ENCODE measurements around the gene ZNF653. TPM values are rescaled to one million over a fixed set of nuclear protein-coding genes. Genes with fewer than 3 reads are reported as not detected.

ZNF653 gene
- total and polyA plus RNA-seq, 9 of the 15 experiments (the other 6 are each of a cell fraction or from before 2014, with no cell fraction given), result 1.6 to 8.0 (median 4.2) TPM; not detected in 2

DNA sequence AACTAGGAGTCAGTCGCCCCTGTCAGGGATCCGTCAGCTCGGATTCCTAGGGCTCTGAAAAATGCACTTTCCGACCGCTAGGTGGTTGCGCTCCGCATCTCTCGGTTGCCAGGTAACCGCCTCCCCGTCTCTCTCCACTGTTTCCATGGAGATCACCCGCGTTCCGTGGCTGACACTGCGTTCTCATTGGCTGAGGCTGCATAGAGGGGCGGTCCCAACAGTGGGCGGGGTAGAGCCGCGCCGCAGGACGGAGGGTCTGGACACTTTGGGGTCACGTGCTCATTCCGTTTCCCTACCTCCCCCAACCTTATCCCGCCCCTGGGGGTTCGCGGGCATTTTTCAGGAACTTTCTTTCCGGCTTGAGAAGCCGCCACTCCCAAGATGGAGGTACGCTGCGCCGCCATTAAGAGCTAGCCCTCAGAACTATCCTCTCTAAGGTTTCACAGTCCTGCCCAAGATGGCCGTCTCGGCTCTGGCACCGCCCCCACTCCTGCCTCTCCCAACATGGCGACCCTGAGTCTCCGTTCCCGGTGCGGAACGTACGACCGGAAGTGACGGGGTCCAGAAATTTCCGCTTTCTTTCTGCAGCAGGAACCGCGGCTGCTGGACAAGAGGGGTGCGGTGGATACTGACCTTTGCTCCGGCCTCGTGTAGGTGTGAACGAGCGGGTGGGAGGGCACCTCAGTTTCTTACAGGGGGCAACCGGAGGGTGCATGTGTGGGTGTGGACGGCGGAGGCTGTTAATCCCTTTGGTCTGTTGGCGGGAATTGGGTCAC, 70.4 kb downstream of the ZNF653 start, which contains the start of the genes ODAD3 and PRKCSH (continued):
- TF ChIP-seq, protein P1, sequence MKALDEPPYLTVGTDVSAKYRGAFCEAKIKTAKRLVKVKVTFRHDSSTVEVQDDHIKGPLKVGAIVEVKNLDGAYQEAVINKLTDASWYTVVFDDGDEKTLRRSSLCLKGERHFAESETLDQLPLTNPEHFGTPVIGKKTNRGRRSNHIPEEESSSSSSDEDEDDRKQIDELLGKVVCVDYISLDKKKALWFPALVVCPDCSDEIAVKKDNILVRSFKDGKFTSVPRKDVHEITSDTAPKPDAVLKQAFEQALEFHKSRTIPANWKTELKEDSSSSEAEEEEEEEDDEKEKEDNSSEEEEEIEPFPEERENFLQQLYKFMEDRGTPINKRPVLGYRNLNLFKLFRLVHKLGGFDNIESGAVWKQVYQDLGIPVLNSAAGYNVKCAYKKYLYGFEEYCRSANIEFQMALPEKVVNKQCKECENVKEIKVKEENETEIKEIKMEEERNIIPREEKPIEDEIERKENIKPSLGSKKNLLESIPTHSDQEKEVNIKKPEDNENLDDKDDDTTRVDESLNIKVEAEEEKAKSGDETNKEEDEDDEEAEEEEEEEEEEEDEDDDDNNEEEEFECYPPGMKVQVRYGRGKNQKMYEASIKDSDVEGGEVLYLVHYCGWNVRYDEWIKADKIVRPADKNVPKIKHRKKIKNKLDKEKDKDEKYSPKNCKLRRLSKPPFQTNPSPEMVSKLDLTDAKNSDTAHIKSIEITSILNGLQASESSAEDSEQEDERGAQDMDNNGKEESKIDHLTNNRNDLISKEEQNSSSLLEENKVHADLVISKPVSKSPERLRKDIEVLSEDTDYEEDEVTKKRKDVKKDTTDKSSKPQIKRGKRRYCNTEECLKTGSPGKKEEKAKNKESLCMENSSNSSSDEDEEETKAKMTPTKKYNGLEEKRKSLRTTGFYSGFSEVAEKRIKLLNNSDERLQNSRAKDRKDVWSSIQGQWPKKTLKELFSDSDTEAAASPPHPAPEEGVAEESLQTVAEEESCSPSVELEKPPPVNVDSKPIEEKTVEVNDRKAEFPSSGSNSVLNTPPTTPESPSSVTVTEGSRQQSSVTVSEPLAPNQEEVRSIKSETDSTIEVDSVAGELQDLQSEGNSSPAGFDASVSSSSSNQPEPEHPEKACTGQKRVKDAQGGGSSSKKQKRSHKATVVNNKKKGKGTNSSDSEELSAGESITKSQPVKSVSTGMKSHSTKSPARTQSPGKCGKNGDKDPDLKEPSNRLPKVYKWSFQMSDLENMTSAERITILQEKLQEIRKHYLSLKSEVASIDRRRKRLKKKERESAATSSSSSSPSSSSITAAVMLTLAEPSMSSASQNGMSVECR (CRISPR knock-in tag; IDR thresholded peaks at IDR 0.05), result peak; percentile 64; the same call in 1 of the 2 replicates
- no peak for TF ChIP-seq ZNF324 (CRISPR knock-in tag; IDR thresholded peaks at IDR 0.05)
- TF ChIP-seq, protein P2, sequence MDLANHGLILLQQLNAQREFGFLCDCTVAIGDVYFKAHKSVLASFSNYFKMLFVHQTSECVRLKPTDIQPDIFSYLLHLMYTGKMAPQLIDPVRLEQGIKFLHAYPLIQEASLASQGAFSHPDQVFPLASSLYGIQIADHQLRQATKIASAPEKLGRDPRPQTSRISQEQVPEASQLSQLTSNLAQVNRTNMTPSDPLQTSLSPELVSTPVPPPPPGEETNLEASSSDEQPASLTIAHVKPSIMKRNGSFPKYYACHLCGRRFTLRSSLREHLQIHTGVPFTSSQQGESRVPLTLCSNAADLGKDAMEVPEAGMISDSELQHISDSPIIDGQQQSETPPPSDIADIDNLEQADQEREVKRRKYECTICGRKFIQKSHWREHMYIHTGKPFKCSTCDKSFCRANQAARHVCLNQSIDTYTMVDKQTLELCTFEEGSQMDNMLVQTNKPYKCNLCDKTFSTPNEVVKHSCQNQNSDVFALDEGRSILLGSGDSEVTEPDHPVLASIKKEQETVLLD (IDR thresholded peaks at IDR 0.05), result no peak
- TF ChIP-seq POLR2H (tag; IDR thresholded peaks at IDR 0.05; ENCODE audit: low read depth), result no peak
- TF ChIP-seq BMI1 (IDR thresholded peaks at IDR 0.05; ENCODE audit: low read length), result peak; percentile 82
- TF ChIP-seq, protein P3, sequence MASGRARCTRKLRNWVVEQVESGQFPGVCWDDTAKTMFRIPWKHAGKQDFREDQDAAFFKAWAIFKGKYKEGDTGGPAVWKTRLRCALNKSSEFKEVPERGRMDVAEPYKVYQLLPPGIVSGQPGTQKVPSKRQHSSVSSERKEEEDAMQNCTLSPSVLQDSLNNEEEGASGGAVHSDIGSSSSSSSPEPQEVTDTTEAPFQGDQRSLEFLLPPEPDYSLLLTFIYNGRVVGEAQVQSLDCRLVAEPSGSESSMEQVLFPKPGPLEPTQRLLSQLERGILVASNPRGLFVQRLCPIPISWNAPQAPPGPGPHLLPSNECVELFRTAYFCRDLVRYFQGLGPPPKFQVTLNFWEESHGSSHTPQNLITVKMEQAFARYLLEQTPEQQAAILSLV (tag; IDR thresholded peaks at IDR 0.05), result no peak
- TF ChIP-seq, protein P4, sequence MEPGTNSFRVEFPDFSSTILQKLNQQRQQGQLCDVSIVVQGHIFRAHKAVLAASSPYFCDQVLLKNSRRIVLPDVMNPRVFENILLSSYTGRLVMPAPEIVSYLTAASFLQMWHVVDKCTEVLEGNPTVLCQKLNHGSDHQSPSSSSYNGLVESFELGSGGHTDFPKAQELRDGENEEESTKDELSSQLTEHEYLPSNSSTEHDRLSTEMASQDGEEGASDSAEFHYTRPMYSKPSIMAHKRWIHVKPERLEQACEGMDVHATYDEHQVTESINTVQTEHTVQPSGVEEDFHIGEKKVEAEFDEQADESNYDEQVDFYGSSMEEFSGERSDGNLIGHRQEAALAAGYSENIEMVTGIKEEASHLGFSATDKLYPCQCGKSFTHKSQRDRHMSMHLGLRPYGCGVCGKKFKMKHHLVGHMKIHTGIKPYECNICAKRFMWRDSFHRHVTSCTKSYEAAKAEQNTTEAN (CRISPR knock-in tag; IDR thresholded peaks at IDR 0.05), result no peak
- TF ChIP-seq, protein P5, sequence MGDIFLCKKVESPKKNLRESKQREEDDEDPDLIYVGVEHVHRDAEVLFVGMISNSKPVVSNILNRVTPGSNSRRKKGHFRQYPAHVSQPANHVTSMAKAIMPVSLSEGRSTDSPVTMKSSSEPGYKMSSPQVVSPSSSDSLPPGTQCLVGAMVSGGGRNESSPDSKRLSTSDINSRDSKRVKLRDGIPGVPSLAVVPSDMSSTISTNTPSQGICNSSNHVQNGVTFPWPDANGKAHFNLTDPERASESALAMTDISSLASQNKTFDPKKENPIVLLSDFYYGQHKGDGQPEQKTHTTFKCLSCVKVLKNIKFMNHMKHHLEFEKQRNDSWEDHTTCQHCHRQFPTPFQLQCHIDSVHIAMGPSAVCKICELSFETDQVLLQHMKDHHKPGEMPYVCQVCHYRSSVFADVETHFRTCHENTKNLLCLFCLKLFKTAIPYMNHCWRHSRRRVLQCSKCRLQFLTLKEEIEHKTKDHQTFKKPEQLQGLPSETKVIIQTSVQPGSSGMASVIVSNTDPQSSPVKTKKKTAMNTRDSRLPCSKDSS (IDR thresholded peaks at IDR 0.05; ENCODE audit: low read depth, partially characterized antibody), result no peak
- peak; percentile 33 for TF ChIP-seq NR2C2 (CRISPR knock-in tag; IDR thresholded peaks at IDR 0.05)
- TF ChIP-seq NR2C2 (tag; IDR thresholded peaks at IDR 0.05), result peak; percentile 95
- TF ChIP-seq POLR3A (IDR thresholded peaks at IDR 0.05; ENCODE audit: borderline replicate concordance, extremely low read depth, insufficient read depth, insufficient read length), result no peak
- no peak for TF ChIP-seq NR3C1 (CRISPR knock-in tag; IDR thresholded peaks at IDR 0.05)
- peak; percentile 53; the same call in 1 of the 2 replicates for TF ChIP-seq L3MBTL2 (IDR thresholded peaks at IDR 0.05)
- peak; percentile 76 for TF ChIP-seq NEUROD1 (IDR thresholded peaks at IDR 0.05; ENCODE audit: borderline replicate concordance, low read depth, low read length, partially characterized antibody)
- TF ChIP-seq, protein P6, sequence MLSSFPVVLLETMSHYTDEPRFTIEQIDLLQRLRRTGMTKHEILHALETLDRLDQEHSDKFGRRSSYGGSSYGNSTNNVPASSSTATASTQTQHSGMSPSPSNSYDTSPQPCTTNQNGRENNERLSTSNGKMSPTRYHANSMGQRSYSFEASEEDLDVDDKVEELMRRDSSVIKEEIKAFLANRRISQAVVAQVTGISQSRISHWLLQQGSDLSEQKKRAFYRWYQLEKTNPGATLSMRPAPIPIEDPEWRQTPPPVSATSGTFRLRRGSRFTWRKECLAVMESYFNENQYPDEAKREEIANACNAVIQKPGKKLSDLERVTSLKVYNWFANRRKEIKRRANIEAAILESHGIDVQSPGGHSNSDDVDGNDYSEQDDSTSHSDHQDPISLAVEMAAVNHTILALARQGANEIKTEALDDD (IDR thresholded peaks at IDR 0.05), result no peak

Measured in K562 (cell line).